MCF 10A (cell line): Measurements from ENCODE around the gene LSR. TPM values are rescaled to one million over a fixed set of nuclear protein-coding genes. Genes with fewer than 3 reads are reported as not detected.
A peak's percentile ranks its signal among the peaks of the same experiment; 100 is the strongest.

Source experiments
- BruUV-seq: library from RNA; stranded (reverse); fragments of 400-500 nt; replicated peaks from 2 replicates; lab custom pipeline; 2021; lab: Mats Ljungman, UMichigan
- CTCF ChIA-PET: fragments of 300-600 bp; sonication (Branson Sonifier 250); formaldehyde crosslinking; extraction: SDS; loops from one replicate; lab custom pipeline; 2021; ENCODE audit warnings: antibody characterized with exemption, inconsistent platforms; lab: Yijun Ruan, JAX
- POLR2A ChIA-PET: fragments of 300-600, 350-650 bp; sonication (Branson Sonifier 250); formaldehyde crosslinking; extraction: SDS; loops from one replicate; lab custom pipeline; 2020; ENCODE audit warnings: antibody characterized with exemption, inconsistent platforms; lab: Yijun Ruan, JAX
- DNase-seq: peaks from one replicate; pipeline ENCODE4 v3.0.0-alpha.2; 2018; ENCODE audit not compliant: unreplicated experiment
- H3K27ac Mint-ChIP-seq: one replicate; pipeline ENCODE4 v1.8.0; 2022; ENCODE audit warnings: mild to moderate bottlenecking, low read depth, mixed read lengths; ENCODE audit not compliant: unreplicated experiment
- H3K27me3 Mint-ChIP-seq: one replicate; pipeline ENCODE4 v1.8.0; 2022; ENCODE audit warnings: mixed read lengths; ENCODE audit not compliant: insufficient read depth, unreplicated experiment
- H3K36me3 Mint-ChIP-seq: one replicate; pipeline ENCODE4 v1.8.0; 2022; ENCODE audit warnings: mild to moderate bottlenecking, moderate library complexity, mixed read lengths; ENCODE audit not compliant: insufficient read depth, unreplicated experiment
- H3K4me1 Mint-ChIP-seq: one replicate; pipeline ENCODE4 v1.8.0; 2022; ENCODE audit warnings: mixed read lengths; ENCODE audit not compliant: insufficient read depth, unreplicated experiment
- H3K4me3 Mint-ChIP-seq: one replicate; pipeline ENCODE4 v1.8.0; 2022; ENCODE audit warnings: mild to moderate bottlenecking, moderate library complexity, mixed read lengths; ENCODE audit not compliant: unreplicated experiment
- H3K9me3 Mint-ChIP-seq: one replicate; pipeline ENCODE4 v1.8.0; 2022; ENCODE audit warnings: mixed read lengths; ENCODE audit not compliant: unreplicated experiment
- CTCF ChIP-seq: fragments of 200-600 bp; IDR thresholded peaks from one replicate; pipeline ENCODE4 v1.8.0; 2022; ENCODE audit warnings: antibody characterized with exemption, mild to moderate bottlenecking; ENCODE audit not compliant: unreplicated experiment
- intact Hi-C: fragments of 100-400 bp; cut with micrococcal nuclease; formaldehyde crosslinking; loops from 2 replicates; pipeline ENCODE4 v1.14.1; 2022
- total RNA-seq: library from RNA; stranded (reverse); gene quantifications from 2 replicates; pipeline ENCODE4 v1.2.3, GENCODE V29; 2022

LSR gene
- total RNA-seq, 1 experiment from 2014 or later = 64.1 TPM

- intact Hi-C loops = loop anchor here (5.0 to 10.0 kb wide), 2 partner anchors 87 to 115 kb away; partner anchors contain the start of genes FFAR3 and FXYD5
- Mint-ChIP-seq H3K4me1 (peaks cover 15% of the 10 kb centered on the region), H3K9me3 (no peaks in the 10 kb centered on the region), H3K36me3 (peaks cover 70% of the 10 kb centered on the region), H3K4me3 (peak overlapping the region; percentile 83), H3K27ac (peak overlapping the region; percentile 81), H3K27me3 (no peaks in the 10 kb centered on the region)
- ChIA-PET CTCF (interaction anchor here (0.6 kb wide), 2 partner anchors 293 to 297 kb away, joined by 3 to 4 read pairs; no protein-coding TSS in a partner anchor), POLR2A (interaction anchor here (0.6 to 1.5 kb wide), 9 partner anchors 11 to 552 kb away, joined by 3 to 4 read pairs (median 4); partner anchors contain the start of genes COX6B1 and FXYD5)
- DNase-seq = no peak
- BruUV-seq = TSS peak; percentile 79
- TF ChIP-seq CTCF = no peak
These were observed 18.6 kb downstream of the LSR start for GRCh38 chr19:35267353-35267817.

GRCh38 chr19:35267818-35268535 is 19.2 kb downstream of the LSR start:
- H3K4me3 Mint-ChIP-seq = peak overlapping the region; percentile 83
- TF ChIP-seq CTCF = no peak
- CTCF ChIA-PET = interaction anchor here (0.6 kb wide), 2 partner anchors 294 to 298 kb away, joined by 3 to 4 read pairs; no protein-coding TSS in a partner anchor
- H3K36me3 Mint-ChIP-seq = peaks cover 69% of the 10 kb centered on the region
- peak overlapping the region; percentile 81 for H3K27ac Mint-ChIP-seq
- peaks cover 15% of the 10 kb centered on the region for H3K4me1 Mint-ChIP-seq
- peak; percentile 67 for DNase-seq
- POLR2A ChIA-PET = interaction anchor here (0.6 to 1.3 kb wide), 7 partner anchors 12 to 552 kb away, joined by 3 to 4 read pairs (median 4); partner anchors contain the start of gene FXYD5
- BruUV-seq = no TSS peak
- intact Hi-C loops = loop anchor here (5.0 to 10.0 kb wide), 2 partner anchors 87 to 116 kb away; partner anchors contain the start of genes FFAR3 and FXYD5
- H3K9me3 Mint-ChIP-seq = no peaks in the 10 kb centered on the region
- H3K27me3 Mint-ChIP-seq = no peaks in the 10 kb centered on the region

GRCh38 chr19:35268536-35269437 is 20.0 kb downstream of the LSR start, which contains the start of gene USF2:
TSS of gene USF2 (plus strand) at chr19:35268962. CDS start at chr19:35269102, 140 bp downstream.
- no TSS peak for BruUV-seq
- TF ChIP-seq CTCF = no peak
- ChIA-PET POLR2A (interaction anchor here (0.9 to 1.3 kb wide), 3 partner anchors 14 to 199 kb away, joined by 3 to 4 read pairs (median 4); partner anchors contain the start of gene FXYD5), CTCF (interaction anchor here (0.6 to 1.4 kb wide), 3 partner anchors 15 to 895 kb away, joined by 3 to 6 read pairs (median 3); no protein-coding TSS in a partner anchor)
- peaks cover 15% of the 10 kb centered on the region for H3K4me1 Mint-ChIP-seq
- H3K4me3 Mint-ChIP-seq = peak within 1 kb of the TSS; percentile 83
- H3K27me3 Mint-ChIP-seq = no peaks in the 10 kb centered on the region
- DNase-seq = peak; percentile 75
- H3K36me3 Mint-ChIP-seq = peaks cover 69% of the 10 kb centered on the region
- peak within 1 kb of the TSS; percentile 81 for H3K27ac Mint-ChIP-seq
- intact Hi-C loops = loop anchor here (1.0 to 10.0 kb wide), 3 partner anchors 86 to 200 kb away; partner anchors contain the start of genes FFAR3 and FXYD5
- no peaks in the 10 kb centered on the region for H3K9me3 Mint-ChIP-seq
